ENCODE data around the gene DENND1B. TPM values are rescaled to one million over a fixed set of nuclear protein-coding genes. Genes with fewer than 3 reads are reported as not detected.

DENND1B gene
- polyA plus RNA-seq, 4 donors, result 10.9 to 12.9 (median 12.5) TPM

GRCh38 chr1:197690074-197690473 is 85.2 kb downstream of the DENND1B start:
- no peak for DNase-seq (ENCODE audit: low read depth in 4 of 4, low spot score in 2 of 4)

GRCh38 chr1:197688233-197688632 is 87.0 kb downstream of the DENND1B start:
- no peak for DNase-seq (ENCODE audit: low read depth in 4 of 4, low spot score in 2 of 4)

GRCh38 chr1:197686702-197687355 is 88.5 kb downstream of the DENND1B start:
- no peak for DNase-seq (ENCODE audit: low read depth in 4 of 4, low spot score in 2 of 4)

GRCh38 chr1:197686231-197686630 is 89.0 kb downstream of the DENND1B start:
- no peak for DNase-seq (ENCODE audit: low read depth in 4 of 4, low spot score in 2 of 4)

- DNase-seq (ENCODE audit: low read depth in 4 of 4, low spot score in 2 of 4), result no peak
These were observed 89.5 kb downstream of the DENND1B start for GRCh38 chr1:197685785-197686184.

GRCh38 chr1:197683895-197684553 is 91.3 kb downstream of the DENND1B start:
- no peak for DNase-seq (ENCODE audit: low read depth in 4 of 4, low spot score in 2 of 4)

- DNase-seq (ENCODE audit: low read depth in 4 of 4, low spot score in 2 of 4), result no peak
These were observed 92.0 kb downstream of the DENND1B start for GRCh38 chr1:197683280-197683679.

GRCh38 chr1:197680311-197680710 is 95.0 kb downstream of the DENND1B start:
- DNase-seq (ENCODE audit: low read depth in 4 of 4, low spot score in 2 of 4), result no peak

GRCh38 chr1:197677752-197678295 is 97.5 kb downstream of the DENND1B start:
- no peak for DNase-seq (ENCODE audit: low read depth in 4 of 4, low spot score in 2 of 4)

GRCh38 chr1:197677313-197677712 is 98.0 kb downstream of the DENND1B start:
- no peak for DNase-seq (ENCODE audit: low read depth in 4 of 4, low spot score in 2 of 4)

GRCh38 chr1:197675583-197676208 is 99.6 kb downstream of the DENND1B start:
- DNase-seq (ENCODE audit: low read depth in 4 of 4, low spot score in 2 of 4), result no peak

GRCh38 chr1:197674286-197674685 is 101.0 kb downstream of the DENND1B start:
- no peak for DNase-seq (ENCODE audit: low read depth in 4 of 4, low spot score in 2 of 4)

GRCh38 chr1:197673292-197673691 is 102.0 kb downstream of the DENND1B start:
- DNase-seq (ENCODE audit: low read depth in 4 of 4, low spot score in 2 of 4), result no peak

GRCh38 chr1:197672347-197672746 is 102.9 kb downstream of the DENND1B start:
- no peak for DNase-seq (ENCODE audit: low read depth in 4 of 4, low spot score in 2 of 4)

GRCh38 chr1:197671920-197672319 is 103.4 kb downstream of the DENND1B start:
- no peak for DNase-seq (ENCODE audit: low read depth in 4 of 4, low spot score in 2 of 4)

- DNase-seq (ENCODE audit: low read depth in 4 of 4, low spot score in 2 of 4), result no peak
These were observed 104.1 kb downstream of the DENND1B start for GRCh38 chr1:197671140-197671539.

- DNase-seq (ENCODE audit: low read depth in 4 of 4, low spot score in 2 of 4), result no peak
These were observed 108.5 kb downstream of the DENND1B start for GRCh38 chr1:197666769-197667285.

GRCh38 chr1:197664391-197664790 is 110.9 kb downstream of the DENND1B start:
- no peak for DNase-seq (ENCODE audit: low read depth in 4 of 4, low spot score in 2 of 4)

GRCh38 chr1:197663162-197663953 is 111.9 kb downstream of the DENND1B start:
- DNase-seq (ENCODE audit: low read depth in 4 of 4, low spot score in 2 of 4), result no peak

GRCh38 chr1:197660389-197660788 is 114.9 kb downstream of the DENND1B start:
- DNase-seq (ENCODE audit: low read depth in 4 of 4, low spot score in 2 of 4), result no peak

GRCh38 chr1:197659171-197659570 is 116.1 kb downstream of the DENND1B start:
- DNase-seq (ENCODE audit: low read depth in 4 of 4, low spot score in 2 of 4), result no peak

All from left renal cortex interstitium (tissue), 4 donors.